DMS153 (cell line): ENCODE measurements around the gene GPR101.
"Not testable (repeated sequence)": the region's sequence is repeated elsewhere in the genome, so short reads cannot be mapped to it uniquely, and the experiment has no call there.

Experiments used
- DNase-seq: peaks from one replicate; lab custom pipeline; 2025; lab: John Stamatoyannopoulos, UW

Gene GPR101

GRCh38 chrX:137025930-137026329 is 7.9 kb downstream of the GPR101 start:
- no peak for DNase-seq

- not testable (repeated sequence) for DNase-seq
Observed at GRCh38 chrX:137000236-137000635, 33.6 kb downstream of the GPR101 start.

GRCh38 chrX:136999024-136999423 is 34.8 kb downstream of the GPR101 start:
- DNase-seq, result no peak
